Measurements from ENCODE around the gene ABCA13.

DNA sequence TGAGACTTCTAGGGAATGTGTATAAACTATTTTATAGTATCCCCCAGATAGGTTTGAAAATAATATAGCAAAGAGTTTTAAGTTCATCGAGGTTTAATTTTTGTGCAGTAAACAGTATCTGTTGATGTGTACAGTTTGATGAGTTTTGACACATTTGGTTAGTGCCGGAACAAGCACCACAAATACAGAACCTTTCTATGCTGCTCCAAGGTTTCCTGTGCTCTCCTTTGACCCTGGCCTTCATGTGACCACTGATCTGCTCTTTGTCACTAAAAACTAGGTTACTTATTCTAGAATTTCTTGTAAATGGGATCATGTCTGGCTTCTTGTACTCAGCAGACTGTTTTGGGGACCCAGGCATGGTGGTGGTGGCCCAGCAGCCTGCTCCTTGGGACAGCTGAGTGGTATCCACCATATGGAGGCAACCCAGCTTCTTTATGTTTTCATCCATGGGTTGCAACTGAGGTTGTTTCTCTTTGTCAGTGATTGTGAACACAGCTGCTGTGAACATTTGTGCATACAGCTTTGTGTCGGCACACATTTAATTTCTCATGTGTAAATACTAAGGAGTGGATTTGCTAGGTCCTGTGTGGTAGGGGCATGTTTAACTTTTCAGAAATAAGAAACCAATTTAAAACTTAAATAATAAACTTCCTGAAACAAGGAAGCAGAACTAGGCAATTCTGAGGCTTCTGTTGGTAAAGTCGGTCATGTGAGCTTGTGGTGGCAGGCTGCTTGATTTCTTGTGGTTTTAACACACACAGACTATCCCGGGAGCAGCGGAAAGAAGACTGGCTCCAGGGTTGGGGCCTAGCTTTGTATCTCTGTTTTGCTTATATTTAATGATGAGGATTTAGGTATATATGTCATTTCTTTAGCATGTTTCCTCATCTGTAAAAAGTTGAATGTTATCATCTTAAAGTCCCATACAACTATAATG is 219.4 kb downstream of the ABCA13 start:
- TF ChIP-seq, protein P1, sequence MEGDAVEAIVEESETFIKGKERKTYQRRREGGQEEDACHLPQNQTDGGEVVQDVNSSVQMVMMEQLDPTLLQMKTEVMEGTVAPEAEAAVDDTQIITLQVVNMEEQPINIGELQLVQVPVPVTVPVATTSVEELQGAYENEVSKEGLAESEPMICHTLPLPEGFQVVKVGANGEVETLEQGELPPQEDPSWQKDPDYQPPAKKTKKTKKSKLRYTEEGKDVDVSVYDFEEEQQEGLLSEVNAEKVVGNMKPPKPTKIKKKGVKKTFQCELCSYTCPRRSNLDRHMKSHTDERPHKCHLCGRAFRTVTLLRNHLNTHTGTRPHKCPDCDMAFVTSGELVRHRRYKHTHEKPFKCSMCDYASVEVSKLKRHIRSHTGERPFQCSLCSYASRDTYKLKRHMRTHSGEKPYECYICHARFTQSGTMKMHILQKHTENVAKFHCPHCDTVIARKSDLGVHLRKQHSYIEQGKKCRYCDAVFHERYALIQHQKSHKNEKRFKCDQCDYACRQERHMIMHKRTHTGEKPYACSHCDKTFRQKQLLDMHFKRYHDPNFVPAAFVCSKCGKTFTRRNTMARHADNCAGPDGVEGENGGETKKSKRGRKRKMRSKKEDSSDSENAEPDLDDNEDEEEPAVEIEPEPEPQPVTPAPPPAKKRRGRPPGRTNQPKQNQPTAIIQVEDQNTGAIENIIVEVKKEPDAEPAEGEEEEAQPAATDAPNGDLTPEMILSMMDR (IDR thresholded peaks at IDR 0.05) = no peak
- no peak for TF ChIP-seq EZH2 (IDR thresholded peaks at IDR 0.05)

Measured in neural progenitor cell (in vitro differentiated cells).